ENCODE results near the gene SCAP.

SCAP gene

DNA sequence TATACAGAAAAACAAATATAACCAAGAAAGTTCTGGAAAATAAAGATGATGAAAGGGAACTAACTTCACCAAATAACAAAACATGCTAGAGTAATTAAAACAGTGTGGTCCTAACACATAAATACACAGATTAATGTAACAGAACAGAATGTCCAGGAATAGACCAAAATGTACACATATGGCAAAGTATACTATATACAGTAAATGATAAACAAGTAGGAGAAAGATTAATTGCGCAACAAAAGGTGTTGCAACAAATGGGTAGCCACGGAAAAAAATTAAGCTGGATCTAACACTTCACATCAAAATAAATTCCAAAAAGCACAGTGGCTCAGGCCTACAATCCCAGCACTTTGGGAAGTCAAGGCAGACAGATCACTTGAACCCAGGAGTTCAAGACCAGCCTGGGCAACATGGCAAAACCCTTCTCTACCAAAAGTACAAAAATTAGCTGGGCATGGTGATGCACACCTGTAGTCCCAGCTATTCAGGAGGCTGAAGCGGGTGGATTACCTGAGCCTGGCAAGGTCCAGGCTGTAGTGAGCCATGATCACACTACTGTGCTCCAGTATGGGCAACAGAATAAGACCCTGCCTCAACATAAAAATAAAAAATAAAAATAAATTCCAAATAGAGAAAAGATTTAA is 19.8 kb downstream of the SCAP start:
- TF ChIP-seq GATA3 (IDR thresholded peaks at IDR 0.05; ENCODE audit: low read depth, low read length) (no peak), GATA2 (IDR thresholded peaks at IDR 0.05; ENCODE audit: low read depth, low read length) (no peak)

DNA sequence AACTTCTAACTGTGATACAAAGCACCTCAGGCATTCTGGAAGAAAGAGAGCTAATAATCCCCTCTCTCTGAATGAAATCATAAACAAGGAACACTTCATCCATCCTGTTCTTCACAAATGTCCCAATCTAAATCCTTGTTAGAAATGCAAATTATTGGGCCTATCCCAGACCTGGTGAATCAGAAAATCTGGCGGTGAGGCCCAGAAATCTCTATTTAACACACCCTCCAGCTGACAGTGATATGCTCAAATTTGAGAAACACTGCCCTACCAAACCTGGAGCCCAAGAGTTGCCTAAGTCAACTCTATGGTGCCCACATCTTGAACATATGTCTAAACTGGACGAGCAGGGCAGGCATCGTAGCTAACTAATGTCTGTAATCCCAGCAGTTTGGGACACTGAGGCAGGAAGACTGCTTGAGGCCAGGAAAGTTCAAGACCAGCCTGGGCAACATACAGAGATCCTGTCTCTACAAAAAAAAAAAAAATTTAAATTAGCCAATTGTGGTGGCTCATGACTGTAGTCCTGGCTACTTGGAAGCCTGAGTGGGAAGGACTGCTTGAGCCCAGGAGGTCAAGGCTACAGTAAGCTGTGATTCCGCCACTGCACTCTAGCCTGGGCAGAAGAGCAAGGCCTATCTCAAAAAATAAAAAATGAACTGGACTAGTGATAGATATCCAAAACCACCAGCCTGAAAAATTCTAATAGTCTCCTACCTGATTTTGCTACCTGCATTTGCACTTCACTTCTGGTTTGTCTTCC is 23.1 kb downstream of the SCAP start:
- TF ChIP-seq GATA2 (IDR thresholded peaks at IDR 0.05; ENCODE audit: low read depth, low read length) (no peak), GATA3 (IDR thresholded peaks at IDR 0.05; ENCODE audit: low read depth, low read length) (no peak)

DNA sequence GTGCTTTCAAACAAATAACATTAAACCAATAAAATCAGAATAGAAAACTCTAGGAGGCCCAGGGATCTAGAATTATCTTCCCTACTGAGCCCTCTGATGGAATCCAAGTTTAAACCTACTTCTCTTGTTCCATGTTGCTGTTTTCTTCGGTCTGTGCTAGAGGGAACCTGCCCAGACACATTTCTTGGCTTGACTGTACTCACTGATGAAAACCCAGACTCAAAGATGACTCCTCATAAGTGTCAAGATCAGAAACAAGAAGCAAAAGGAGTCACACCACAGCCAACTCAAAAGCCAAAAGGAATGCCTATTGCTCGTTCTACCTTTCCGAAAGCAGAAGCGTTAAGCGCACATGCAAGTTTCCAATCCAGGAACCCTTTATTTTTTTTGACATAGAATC is 31.6 kb downstream of the SCAP start:
- TF ChIP-seq GATA2 (IDR thresholded peaks at IDR 0.05; ENCODE audit: low read depth, low read length) (no peak), GATA3 (IDR thresholded peaks at IDR 0.05; ENCODE audit: low read depth, low read length) (no peak)

DNA sequence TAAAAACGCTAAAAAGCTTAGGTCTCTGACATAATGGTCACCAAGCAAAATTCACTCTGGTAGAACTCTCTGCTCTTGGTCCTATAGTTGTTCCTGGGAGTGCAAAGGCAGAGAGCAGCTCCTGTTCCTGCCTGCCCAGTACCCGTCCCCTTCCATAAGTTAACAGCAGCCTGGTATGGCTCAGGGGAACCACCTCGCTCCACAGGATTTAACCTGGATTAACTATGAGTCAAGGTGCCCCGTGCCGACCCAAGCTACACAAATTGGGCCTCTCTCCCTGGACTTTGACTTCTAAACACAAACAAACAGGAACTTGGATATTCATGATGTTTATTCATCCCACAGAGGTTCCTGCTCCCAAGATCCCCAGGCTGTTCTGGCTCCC is 32.1 kb downstream of the SCAP start:
- TF ChIP-seq GATA3 (IDR thresholded peaks at IDR 0.05; ENCODE audit: low read depth, low read length), result no peak
- no peak for TF ChIP-seq GATA2 (IDR thresholded peaks at IDR 0.05; ENCODE audit: low read depth, low read length)

DNA sequence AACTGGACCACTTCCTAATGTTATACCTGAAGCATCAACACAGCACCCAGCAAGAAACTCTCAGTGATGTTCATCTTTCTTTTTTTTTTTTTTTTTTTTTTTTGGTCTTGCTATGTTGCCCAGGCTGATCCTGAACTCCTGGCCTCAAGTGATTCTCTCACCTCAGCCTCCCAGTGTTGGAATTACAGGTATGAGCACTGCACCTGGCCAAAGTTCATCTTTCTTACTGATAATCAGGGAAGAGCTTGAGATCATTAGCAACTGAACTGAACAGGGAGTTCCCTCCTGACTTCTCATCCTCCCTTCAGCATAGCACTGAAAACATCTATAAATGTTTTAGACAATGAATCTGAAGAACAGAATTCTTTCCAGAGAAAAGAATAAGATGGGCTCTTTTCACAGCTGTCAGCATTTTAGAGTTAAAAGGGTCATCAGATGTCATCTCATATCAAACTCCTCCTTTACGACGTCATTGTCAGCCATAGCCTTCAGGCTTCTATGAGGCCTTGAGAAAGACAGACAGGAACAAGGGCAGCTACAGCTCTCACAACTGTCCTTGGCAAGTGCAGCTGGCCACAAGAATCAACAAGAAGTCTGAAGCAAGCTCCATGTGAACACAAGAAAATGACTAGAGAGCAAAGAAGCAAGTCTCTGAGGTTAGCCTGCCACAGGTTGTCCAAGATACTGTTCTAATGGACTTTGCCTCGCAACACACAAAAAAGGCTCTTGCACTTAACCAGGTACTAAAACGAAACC is 33.8 kb downstream of the SCAP start:
- no peak for TF ChIP-seq GATA2 (IDR thresholded peaks at IDR 0.05; ENCODE audit: low read depth, low read length)
- no peak for TF ChIP-seq GATA3 (IDR thresholded peaks at IDR 0.05; ENCODE audit: low read depth, low read length)

DNA sequence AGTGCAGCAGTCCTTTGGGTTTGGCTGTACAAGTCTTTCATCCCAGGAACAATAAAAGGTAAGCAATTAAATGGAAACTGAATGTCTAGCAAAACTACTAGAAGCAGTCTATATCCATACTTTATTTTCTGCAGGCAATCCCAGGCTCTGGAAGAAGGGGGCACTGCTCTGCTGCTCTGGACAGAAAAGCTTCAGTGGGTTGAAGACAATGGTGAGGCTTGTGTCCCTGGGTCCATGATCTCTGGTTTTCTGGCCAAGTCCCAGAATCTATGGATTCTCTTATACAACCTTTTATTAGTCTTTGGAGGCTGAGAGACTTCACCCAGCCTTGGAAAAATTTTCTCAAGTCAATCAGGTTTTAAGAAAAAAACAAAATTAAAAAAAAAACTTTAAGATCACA is 35.6 kb downstream of the SCAP start:
- TF ChIP-seq GATA2 (IDR thresholded peaks at IDR 0.05; ENCODE audit: low read depth, low read length) (no peak), GATA3 (IDR thresholded peaks at IDR 0.05; ENCODE audit: low read depth, low read length) (no peak)

DNA sequence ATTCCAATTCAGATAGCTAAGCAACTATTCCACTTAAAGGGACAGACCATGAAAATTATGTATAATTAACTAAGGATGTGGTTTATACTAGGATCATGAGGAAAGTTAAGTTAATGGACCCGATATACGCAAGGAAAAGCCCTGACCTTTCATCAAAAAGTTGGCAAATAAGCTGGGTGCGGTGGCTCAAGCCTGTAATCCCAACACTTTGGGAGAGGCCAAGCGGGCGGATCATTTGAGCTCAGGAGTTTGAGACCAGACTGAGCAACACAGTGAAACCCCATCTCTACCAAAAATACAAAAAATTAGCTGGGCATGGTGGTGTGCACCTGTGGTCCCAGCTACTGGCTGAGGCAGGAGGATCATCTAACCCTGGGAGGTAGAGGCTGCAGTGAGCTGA is 39.6 kb downstream of the SCAP start:
- no peak for TF ChIP-seq GATA3 (IDR thresholded peaks at IDR 0.05; ENCODE audit: low read depth, low read length)
- TF ChIP-seq GATA2 (IDR thresholded peaks at IDR 0.05; ENCODE audit: low read depth, low read length), result no peak

DNA sequence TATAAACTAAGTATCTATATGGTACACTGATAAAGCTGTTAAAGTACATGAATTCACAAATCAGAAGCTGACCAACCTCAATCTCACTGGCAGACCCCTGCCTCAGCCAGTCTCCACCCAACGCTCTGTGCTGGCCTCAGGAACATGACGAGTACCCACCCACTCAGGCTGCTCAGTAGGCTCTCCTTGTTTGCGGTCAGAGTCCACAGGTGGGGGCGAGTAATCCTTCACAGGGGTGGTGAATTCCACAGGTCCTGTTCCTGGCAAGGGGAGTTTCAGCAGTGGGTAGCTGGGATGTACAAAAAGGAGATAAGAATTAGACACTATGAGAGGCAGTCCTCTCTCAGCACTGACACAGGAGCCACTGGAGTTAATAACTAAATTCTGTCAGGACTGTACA is 40.9 kb downstream of the SCAP start:
- TF ChIP-seq GATA3 (IDR thresholded peaks at IDR 0.05; ENCODE audit: low read depth, low read length), result no peak
- TF ChIP-seq GATA2 (IDR thresholded peaks at IDR 0.05; ENCODE audit: low read depth, low read length), result no peak

DNA sequence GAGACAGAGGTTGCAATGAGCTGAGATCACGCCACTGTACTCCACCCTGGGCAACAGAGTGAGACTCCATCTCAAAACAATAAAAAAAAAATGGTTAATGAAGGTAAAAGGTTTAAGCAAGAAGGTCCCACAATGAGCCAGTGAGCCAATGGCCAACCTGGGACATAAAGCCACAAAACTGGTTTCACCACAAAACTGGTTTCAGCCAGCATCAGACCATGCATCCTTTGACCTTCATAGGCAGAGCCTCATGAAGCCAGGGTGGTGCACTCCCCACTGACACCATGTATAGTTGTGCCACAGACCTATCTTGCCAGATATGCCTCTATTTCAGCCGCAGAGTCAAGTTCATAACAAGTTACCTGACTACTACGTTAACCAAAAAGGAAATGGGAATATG is 41.9 kb downstream of the SCAP start:
- TF ChIP-seq GATA2 (IDR thresholded peaks at IDR 0.05; ENCODE audit: low read depth, low read length) (no peak), GATA3 (IDR thresholded peaks at IDR 0.05; ENCODE audit: low read depth, low read length) (no peak)

DNA sequence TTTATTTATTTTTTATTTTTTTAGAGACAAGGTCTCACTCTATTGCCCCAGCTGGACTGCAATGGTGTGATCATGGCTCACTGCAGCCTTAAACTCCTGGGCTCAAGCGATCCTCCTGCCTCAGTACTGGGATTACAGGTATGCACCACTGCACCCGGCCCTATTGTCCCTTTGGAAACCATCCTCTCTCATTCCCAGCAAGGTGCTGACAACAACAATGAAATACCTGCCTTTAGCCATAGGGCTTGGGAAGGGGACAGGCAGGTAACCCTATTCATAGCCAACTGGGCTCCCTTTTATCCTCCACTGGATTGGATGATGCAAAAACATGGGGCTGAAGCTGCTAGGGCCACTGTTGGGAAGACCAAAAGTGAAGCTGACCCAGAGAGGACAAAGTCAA is 43.1 kb downstream of the SCAP start:
- no peak for TF ChIP-seq GATA2 (IDR thresholded peaks at IDR 0.05; ENCODE audit: low read depth, low read length)
- TF ChIP-seq GATA3 (IDR thresholded peaks at IDR 0.05; ENCODE audit: low read depth, low read length), result no peak

DNA sequence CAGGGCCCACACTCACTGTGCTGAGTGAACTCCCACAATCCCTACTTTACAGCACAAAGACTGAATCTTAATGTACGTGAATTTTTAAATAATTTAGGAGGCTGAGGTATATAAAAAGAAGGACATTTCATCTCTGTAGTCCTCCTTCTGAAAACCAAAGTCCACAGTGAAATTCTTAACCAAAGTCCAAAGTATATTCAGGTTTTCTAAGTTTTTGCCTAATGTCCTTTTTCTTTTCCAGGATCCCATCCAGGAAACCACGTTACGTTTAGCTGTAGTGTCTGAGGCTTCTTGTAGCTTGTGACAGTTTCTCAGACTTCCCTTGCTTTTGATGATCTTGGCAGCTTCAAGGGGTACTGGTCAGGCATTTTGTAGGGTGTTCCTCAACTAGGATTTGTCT is 44.5 kb downstream of the SCAP start:
- TF ChIP-seq GATA3 (IDR thresholded peaks at IDR 0.05; ENCODE audit: low read depth, low read length) (no peak), GATA2 (IDR thresholded peaks at IDR 0.05; ENCODE audit: low read depth, low read length) (no peak)

DNA sequence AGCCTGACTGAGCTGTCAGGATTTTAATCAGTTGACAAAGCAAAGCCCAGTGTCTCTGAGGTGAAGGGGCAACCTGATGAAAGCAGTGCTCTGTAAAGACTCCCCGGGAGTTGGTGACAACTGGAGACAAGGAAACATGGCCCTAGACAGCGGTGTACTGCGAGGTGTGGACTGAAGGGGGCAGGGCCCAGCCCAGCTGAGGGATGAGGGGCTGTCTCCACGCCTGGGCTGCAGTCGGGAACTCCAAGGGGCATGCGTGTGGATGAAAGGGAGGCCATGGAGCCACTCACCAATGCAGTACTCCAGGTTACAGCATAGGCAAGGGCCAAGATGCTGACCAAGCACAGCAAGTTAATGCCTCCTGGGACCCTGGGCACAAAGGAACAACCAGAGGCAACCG is 45.1 kb downstream of the SCAP start:
- TF ChIP-seq GATA2 (IDR thresholded peaks at IDR 0.05; ENCODE audit: low read depth, low read length), result no peak
- no peak for TF ChIP-seq GATA3 (IDR thresholded peaks at IDR 0.05; ENCODE audit: low read depth, low read length)

DNA sequence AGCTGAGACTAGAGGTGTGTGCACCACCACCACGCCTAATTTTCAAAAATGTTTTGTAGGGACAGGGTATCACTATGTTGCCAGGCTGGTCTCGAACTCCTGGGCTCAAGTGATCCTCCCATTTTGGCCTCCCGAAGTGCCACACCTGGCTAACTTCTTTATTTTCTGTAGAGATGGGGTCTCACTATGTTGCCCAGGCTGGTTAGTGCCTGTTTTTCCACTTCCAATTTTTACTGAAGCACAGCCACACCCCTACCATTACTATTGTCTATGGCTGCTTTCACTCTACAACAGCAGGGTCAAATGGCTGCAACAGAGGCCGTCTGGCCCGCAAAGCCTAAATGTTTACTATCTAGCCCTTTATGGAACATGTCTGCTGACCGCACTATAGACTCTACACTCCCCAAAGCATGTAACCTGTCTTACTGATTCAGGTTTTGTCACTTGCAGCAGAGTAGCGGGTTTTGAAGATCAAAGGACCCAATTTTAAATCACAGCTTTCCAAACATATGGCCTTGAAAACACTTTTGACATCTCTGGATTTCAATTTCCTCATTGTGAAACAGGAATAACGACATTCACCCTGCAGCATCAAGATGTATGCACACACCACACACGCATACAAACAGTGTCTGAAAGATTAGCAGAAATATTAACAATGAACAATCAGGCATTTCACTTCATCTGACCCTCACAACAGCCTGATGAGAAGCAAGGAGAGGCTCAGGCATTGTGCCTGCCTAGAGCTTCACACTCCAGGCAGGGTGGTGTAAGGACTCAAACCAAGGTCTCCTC is 46.1 kb downstream of the SCAP start:
- TF ChIP-seq GATA2 (IDR thresholded peaks at IDR 0.05; ENCODE audit: low read depth, low read length), result no peak
- TF ChIP-seq GATA3 (IDR thresholded peaks at IDR 0.05; ENCODE audit: low read depth, low read length), result no peak

DNA sequence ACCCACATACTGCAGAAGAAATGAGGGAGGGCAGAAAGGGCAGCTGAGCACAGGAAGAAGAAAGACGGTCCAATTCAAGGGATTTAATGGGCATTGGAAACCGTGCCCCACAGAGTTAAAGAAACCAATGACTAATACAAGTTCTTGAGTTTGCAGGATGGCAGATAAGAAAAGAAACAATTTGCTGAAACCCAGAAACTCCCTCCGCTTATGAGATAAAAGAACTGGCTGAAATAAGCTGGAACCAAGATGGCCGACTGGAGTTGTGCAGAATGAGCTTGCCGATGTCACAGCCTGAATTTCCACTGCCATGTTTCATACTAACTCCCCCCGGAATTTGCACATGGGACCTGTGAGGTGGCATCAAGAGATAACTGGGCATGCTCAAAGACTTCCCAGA is 47.1 kb downstream of the SCAP start:
- no peak for TF ChIP-seq GATA2 (IDR thresholded peaks at IDR 0.05; ENCODE audit: low read depth, low read length)
- TF ChIP-seq GATA3 (IDR thresholded peaks at IDR 0.05; ENCODE audit: low read depth, low read length), result no peak

Measured in SH-SY5Y (cell line).